HG03066 (cell line): Measurements from ENCODE around the gene VIL1.

Experiments
- ATAC-seq: cut with Tn5 transposase; IDR thresholded peaks from one replicate; pipeline ENCODE4 v1.9.1; 2021; ENCODE audit warnings: low read depth; ENCODE audit not compliant: unreplicated experiment

VIL1 gene

GRCh38 chr2:218405086-218405745, 13.7 kb upstream of the VIL1 start:
- ATAC-seq, result no peak

GRCh38 chr2:218405746-218406208, 13.1 kb upstream of the VIL1 start:
- ATAC-seq, result peak; percentile 3

GRCh38 chr2:218406209-218406948, 12.5 kb upstream of the VIL1 start:
- peak; percentile 74 for ATAC-seq

GRCh38 chr2:218406949-218407618, 11.8 kb upstream of the VIL1 start:
- peak; percentile 11 for ATAC-seq

GRCh38 chr2:218407717-218408116, 11.2 kb upstream of the VIL1 start:
- no peak for ATAC-seq

GRCh38 chr2:218418321-218418716, 604 bp upstream of the VIL1 start:
- no peak for ATAC-seq

- ATAC-seq, result no peak
Measured at GRCh38 chr2:218419630-218420216, 800 bp downstream of the VIL1 start.

GRCh38 chr2:218421027-218421426, 2.1 kb downstream of the VIL1 start:
- no peak for ATAC-seq

GRCh38 chr2:218422403-218423086, 3.6 kb downstream of the VIL1 start:
- ATAC-seq, result no peak

- no peak for ATAC-seq
Measured at GRCh38 chr2:218423584-218423983, 4.7 kb downstream of the VIL1 start.

- no peak for ATAC-seq
Measured at GRCh38 chr2:218425531-218425930, 6.6 kb downstream of the VIL1 start.

GRCh38 chr2:218427741-218428140, 8.8 kb downstream of the VIL1 start:
- ATAC-seq, result no peak

- no peak for ATAC-seq
Measured at GRCh38 chr2:218428846-218429558, 10.1 kb downstream of the VIL1 start.

- no peak for ATAC-seq
Measured at GRCh38 chr2:218429911-218430692, 11.2 kb downstream of the VIL1 start.

- ATAC-seq, result no peak
Measured at GRCh38 chr2:218430721-218431120, 11.8 kb downstream of the VIL1 start.

- ATAC-seq, result no peak
Measured at GRCh38 chr2:218431878-218432277, 13.0 kb downstream of the VIL1 start.

GRCh38 chr2:218432676-218433365, 13.9 kb downstream of the VIL1 start:
- ATAC-seq, result no peak

GRCh38 chr2:218434456-218434855, 15.5 kb downstream of the VIL1 start:
- no peak for ATAC-seq
